GM18951 (cell line): Measurements from ENCODE around the gene RIMKLB.

ENCODE experiments used
- POLR2A ChIP-seq: IDR thresholded peaks from 4 replicates; pipeline ENCODE4 v1.6.1; 2011; ENCODE audit warnings: mild to moderate bottlenecking; ENCODE audit not compliant: insufficient read length, insufficient read depth; ENCODE audit errors: extremely low read depth
- in situ Hi-C: fragments of 300-500 bp; cut with MboI; formaldehyde crosslinking; loops from one replicate; pipeline ENCODE4 v1.12.0; 2022; ENCODE audit warnings: low sequenced_read_pairs, mixed read lengths, inconsistent platforms; ENCODE audit not compliant: unreplicated experiment

RIMKLB gene

GRCh38 chr12:8823565-8824300, 125.9 kb downstream of the RIMKLB start:
- no peak for TF ChIP-seq POLR2A
- in situ Hi-C loops: no loop called here

- TF ChIP-seq POLR2A: no peak
- in situ Hi-C loops: no loop called here
Observed at GRCh38 chr12:8827551-8828256, 129.9 kb downstream of the RIMKLB start.

DNA sequence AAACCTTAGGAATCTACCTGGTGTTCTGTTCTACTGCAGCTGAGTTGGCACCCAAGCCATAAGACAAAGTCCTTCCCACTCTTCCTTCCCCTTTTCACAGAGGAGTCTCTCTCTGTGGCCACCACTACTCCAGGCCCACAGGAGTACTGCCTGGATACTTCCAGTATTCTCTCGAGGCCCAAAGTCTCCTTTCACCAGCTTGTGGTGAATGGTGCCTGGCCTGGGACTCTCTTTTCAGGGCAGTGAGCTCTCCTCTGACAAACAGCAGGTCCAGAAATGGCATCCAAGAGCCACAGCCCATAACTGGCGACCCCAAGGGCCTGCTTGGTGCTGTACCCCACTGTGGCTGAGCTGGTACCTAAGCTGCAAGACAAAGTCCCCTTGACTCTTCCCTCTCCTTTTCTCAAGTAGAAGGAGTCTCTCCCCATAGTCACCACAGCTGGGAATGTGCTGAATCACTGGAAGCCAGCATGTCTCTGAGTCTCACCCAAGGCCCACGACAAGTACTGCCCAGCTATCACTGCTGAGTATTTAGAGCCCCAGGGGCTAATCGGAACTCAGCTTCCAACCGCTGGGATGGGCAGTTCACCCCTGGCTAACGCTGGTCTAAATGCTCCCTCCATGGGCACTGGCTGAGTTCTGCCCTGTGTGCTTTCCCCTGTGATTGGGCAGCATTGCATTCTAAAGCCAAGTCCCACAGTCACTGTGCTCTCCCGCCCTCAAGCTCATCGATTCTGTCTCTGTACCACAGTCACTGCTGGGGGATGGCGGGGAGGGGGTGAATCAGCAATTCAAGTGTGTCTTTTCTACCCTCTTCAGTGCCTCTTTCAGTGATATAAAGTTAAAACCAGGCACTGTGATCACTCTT, 130.7 kb downstream of the RIMKLB start:
- in situ Hi-C loops: no loop called here
- TF ChIP-seq POLR2A: no peak

DNA sequence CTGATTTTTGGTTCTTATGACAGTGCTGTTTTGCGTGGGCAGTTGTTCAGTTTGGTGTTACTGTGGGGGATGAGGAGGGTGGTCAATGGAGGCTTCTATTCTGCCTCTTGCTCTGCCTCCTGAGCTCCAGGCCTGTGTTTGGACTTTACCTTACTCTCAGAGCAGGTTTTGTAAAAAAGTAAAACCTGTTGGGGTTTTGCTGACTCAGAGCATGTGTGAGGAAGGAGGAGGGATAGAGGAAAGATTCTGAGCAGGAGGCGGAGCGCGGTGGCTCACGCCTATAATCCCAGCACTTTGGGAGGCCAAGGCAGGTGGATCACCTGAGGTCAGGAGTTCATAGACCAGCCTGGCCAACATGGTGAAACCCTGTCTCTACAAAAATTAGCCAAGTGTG, 131.3 kb downstream of the RIMKLB start:
- in situ Hi-C loops: no loop called here
- no peak for TF ChIP-seq POLR2A

DNA sequence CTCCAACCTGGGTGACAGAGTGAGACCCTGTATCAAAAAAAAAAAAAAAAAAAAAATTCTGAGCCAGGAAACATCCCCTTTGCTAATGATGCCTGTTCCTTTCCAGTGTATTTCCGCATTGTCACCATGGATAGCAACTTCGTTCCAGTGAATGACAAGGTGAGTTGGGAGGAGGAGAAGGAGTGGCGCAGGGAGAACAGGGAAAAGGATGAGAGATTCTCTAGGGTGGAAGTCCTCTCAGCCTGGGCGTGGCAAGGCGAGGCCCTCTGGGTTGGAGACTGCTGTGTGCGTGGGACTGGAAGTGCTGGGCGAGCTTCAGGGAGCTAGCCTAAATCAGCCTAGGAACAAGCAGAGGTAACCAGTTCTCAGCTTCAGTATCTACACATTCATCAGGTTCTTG, 131.8 kb downstream of the RIMKLB start:
- TF ChIP-seq POLR2A: no peak
- in situ Hi-C loops: no loop called here

- TF ChIP-seq POLR2A: no peak
- in situ Hi-C loops: no loop called here
Observed at GRCh38 chr12:8831116-8831515, 133.3 kb downstream of the RIMKLB start.

- in situ Hi-C loops: no loop called here
- no peak for TF ChIP-seq POLR2A
Observed at GRCh38 chr12:8832500-8832899, 134.7 kb downstream of the RIMKLB start.
